GM21360 (cell line): Measurements from ENCODE around the gene PITPNB.

Experiments
- ATAC-seq: cut with Tn5 transposase; IDR thresholded peaks from one replicate; pipeline ENCODE4 v1.9.1; 2021; ENCODE audit warnings: mild to moderate bottlenecking, moderate library complexity; ENCODE audit not compliant: unreplicated experiment

PITPNB gene

GRCh38 chr22:27919222-27919941 lies at the start of gene PITPNB:
Gene PITPNB (minus strand): TSS chr22:27919256. CDS start chr22:27919191, 65 bp downstream.
- ATAC-seq: peak; percentile 85

GRCh38 chr22:27966168-27967064 lies 47.4 kb upstream of the PITPNB start:
- ATAC-seq: no peak

GRCh38 chr22:27962268-27963044 lies 43.4 kb upstream of the PITPNB start:
- no peak for ATAC-seq

- no peak for ATAC-seq
Measured at GRCh38 chr22:27961680-27962079, 42.6 kb upstream of the PITPNB start.

- no peak for ATAC-seq
Measured at GRCh38 chr22:27961182-27961581, 42.1 kb upstream of the PITPNB start.

- no peak for ATAC-seq
Measured at GRCh38 chr22:27959335-27960090, 40.5 kb upstream of the PITPNB start.

GRCh38 chr22:27952779-27953178 lies 33.7 kb upstream of the PITPNB start:
- no peak for ATAC-seq

- ATAC-seq: no peak
Measured at GRCh38 chr22:27952091-27952490, 33.0 kb upstream of the PITPNB start.

GRCh38 chr22:27949421-27949820 lies 30.4 kb upstream of the PITPNB start:
- no peak for ATAC-seq

GRCh38 chr22:27948569-27948968 lies 29.5 kb upstream of the PITPNB start:
- no peak for ATAC-seq

- ATAC-seq: no peak
Measured at GRCh38 chr22:27947448-27947847, 28.4 kb upstream of the PITPNB start.

GRCh38 chr22:27941143-27941542 lies 22.1 kb upstream of the PITPNB start:
- ATAC-seq: no peak

- no peak for ATAC-seq
Measured at GRCh38 chr22:27937453-27937852, 18.4 kb upstream of the PITPNB start.

- no peak for ATAC-seq
Measured at GRCh38 chr22:27935897-27936296, 16.8 kb upstream of the PITPNB start.

GRCh38 chr22:27934069-27934468 lies 15.0 kb upstream of the PITPNB start:
- ATAC-seq: no peak

- ATAC-seq: no peak
Measured at GRCh38 chr22:27933186-27933983, 14.3 kb upstream of the PITPNB start.

GRCh38 chr22:27930331-27931060 lies 11.4 kb upstream of the PITPNB start:
- no peak for ATAC-seq

- ATAC-seq: no peak
Measured at GRCh38 chr22:27927608-27928007, 8.6 kb upstream of the PITPNB start.

GRCh38 chr22:27925331-27925730 lies 6.3 kb upstream of the PITPNB start:
- no peak for ATAC-seq
